Measurements from ENCODE around the gene ZNF778.

ZNF778 gene

DNA sequence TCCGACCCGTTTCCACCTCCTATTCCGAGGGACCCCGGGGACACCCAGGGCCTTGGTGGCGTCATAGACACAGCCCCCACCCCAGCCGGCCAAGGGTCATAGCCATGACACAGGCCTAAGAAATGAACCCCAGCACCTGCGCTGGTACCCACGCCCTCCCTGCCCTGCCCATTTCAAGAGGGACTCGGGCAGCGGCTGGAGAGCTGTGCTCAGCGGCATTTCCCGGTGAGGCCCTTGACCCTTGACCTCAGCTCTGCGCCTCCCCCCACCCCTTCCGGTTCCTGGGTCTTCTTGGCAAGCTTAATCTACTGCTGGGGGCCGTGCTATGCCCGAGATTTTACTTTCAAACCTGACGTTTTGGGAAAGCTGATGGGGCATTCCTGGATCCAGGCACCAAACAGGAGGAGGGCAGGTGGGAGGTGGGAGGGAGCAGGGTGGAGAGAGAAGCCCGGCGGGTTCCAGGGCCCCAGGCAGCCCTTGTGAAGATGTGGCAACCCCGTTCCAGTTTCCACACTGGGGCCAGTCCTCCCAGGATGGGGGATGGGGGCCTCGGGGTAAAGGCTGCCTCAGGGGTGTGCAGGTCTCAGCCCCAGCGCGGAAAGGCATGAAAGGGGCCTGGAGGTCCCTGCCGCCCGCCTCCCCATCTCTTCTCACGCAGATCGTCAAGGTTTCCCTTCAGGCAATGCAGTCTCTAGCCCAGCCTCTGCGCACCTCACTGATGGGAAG lies 17.2 kb upstream of the ZNF778 start, which contains the start of gene SLC22A31:
SLC22A31 (minus strand) TSS at position 414 of the 726 bp plus-strand sequence; CDS start at position 378, 36 bp downstream.
- no peaks in the 10 kb centered on the region for H3K9me3 ChIP-seq (ENCODE audit: control insufficient read depth, insufficient read depth, low read depth, low read length)
- ChIA-PET POLR2A (no interaction called here), CTCF (no interaction called here)
- TF ChIP-seq ZNF133 (tag by site-specific recombination; IDR thresholded peaks at IDR 0.05) (no peak), RBAK (tag by site-specific recombination; IDR thresholded peaks at IDR 0.05) (no peak), GLI4 (tag by site-specific recombination; IDR thresholded peaks at IDR 0.05) (no peak), ZNF221 (tag by site-specific recombination; IDR thresholded peaks at IDR 0.05; ENCODE audit: borderline replicate concordance) (no peak)
- H3K4me3 ChIP-seq (ENCODE audit: low read depth, low read length) = peak within 1 kb of the TSS; percentile 33
- H3K4me1 ChIP-seq (ENCODE audit: control insufficient read depth, insufficient read depth, low read length) = no peaks in the 10 kb centered on the region
- H3K36me3 ChIP-seq (ENCODE audit: control insufficient read depth in 2 of 2, insufficient read depth in 1 of 2, low read length in 2 of 2) = no peaks in the 10 kb centered on the region
- no peak within 1 kb of the TSS for H3K27ac ChIP-seq (ENCODE audit: extremely low read depth, low read depth, low read length)

DNA sequence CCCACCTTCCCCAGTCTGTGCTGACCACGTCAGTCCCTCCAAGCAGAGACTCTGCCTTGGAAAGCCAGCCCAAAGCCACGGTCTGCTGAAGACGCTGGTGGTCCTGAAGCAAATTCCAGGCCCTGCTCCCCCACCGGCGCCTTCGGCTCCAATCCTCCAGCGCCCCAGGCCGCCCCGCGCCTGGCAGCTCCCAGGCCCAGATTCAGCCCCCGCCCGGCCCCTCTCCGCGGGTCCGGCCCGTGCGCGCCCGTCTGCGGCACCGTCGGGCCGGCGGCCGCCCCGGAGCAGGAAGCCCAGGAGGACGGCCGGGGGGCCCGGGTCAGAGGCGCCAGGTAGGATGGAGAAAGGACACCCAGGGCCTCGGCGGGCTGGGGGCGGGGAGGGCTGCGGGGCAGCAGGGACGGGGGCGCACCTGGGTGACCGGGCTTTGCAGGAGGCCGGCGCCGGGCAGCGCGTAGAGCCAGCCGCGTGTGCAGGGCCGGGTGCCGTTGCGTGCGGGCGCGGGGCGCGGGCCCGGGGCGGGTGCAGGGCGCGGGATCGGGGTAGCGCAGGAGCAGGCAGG lies 16.6 kb upstream of the ZNF778 start:
- Histone ChIP-seq H3K4me3 (ENCODE audit: low read depth, low read length) (no peak overlapping the region), H3K9me3 (ENCODE audit: control insufficient read depth, insufficient read depth, low read depth, low read length) (no peaks in the 10 kb centered on the region), H3K27ac (ENCODE audit: extremely low read depth, low read depth, low read length) (no peak overlapping the region), H3K4me1 (ENCODE audit: control insufficient read depth, insufficient read depth, low read length) (no peaks in the 10 kb centered on the region), H3K36me3 (ENCODE audit: control insufficient read depth in 2 of 2, insufficient read depth in 1 of 2, low read length in 2 of 2) (no peaks in the 10 kb centered on the region)
- CTCF ChIA-PET = no interaction called here
- POLR2A ChIA-PET = interaction anchor here (0.6 to 1.0 kb wide), 2 partner anchors 9 to 17 kb away, joined by 4 to 6 read pairs; partner anchors contain the start of gene ZNF778
- no peak for TF ChIP-seq IKZF3 (tag by site-specific recombination; IDR thresholded peaks at IDR 0.05)
- TF ChIP-seq ZNF624 (tag by site-specific recombination; IDR thresholded peaks at IDR 0.05) = no peak
- no peak for TF ChIP-seq ZBTB8A (tag by site-specific recombination; IDR thresholded peaks at IDR 0.05)

GRCh38 chr16:89201439-89202377 lies 15.8 kb upstream of the ZNF778 start:
- Histone ChIP-seq H3K4me1 (ENCODE audit: control insufficient read depth, insufficient read depth, low read length) (no peaks in the 10 kb centered on the region), H3K9me3 (ENCODE audit: control insufficient read depth, insufficient read depth, low read depth, low read length) (no peaks in the 10 kb centered on the region), H3K27ac (ENCODE audit: extremely low read depth, low read depth, low read length) (no peak overlapping the region), H3K4me3 (ENCODE audit: low read depth, low read length) (peak overlapping the region; percentile 33), H3K36me3 (ENCODE audit: control insufficient read depth in 2 of 2, insufficient read depth in 1 of 2, low read length in 2 of 2) (no peaks in the 10 kb centered on the region)
- CTCF ChIA-PET = interaction anchor here (0.7 kb wide), 1 partner anchor 15 kb away, joined by 5 read pairs; the partner anchor contains the start of gene ZNF778
- POLR2A ChIA-PET = interaction anchor here (0.6 to 1.0 kb wide), 2 partner anchors 9 to 16 kb away, joined by 4 to 6 read pairs; partner anchors contain the start of gene ZNF778
- TF ChIP-seq ZFHX2 (tag by site-specific recombination; conservative IDR thresholded peaks at IDR 0.05) (no peak), SP3 (tag by site-specific recombination; IDR thresholded peaks at IDR 0.05) (peak; percentile 44), ZNF280C (tag by site-specific recombination; IDR thresholded peaks at IDR 0.05) (no peak), ZNF391 (tag by site-specific recombination; IDR thresholded peaks at IDR 0.05; ENCODE audit: borderline replicate concordance, low read depth) (no peak), GLIS1 (tag by site-specific recombination; IDR thresholded peaks at IDR 0.05) (no peak), ZNF292 (tag by site-specific recombination; IDR thresholded peaks at IDR 0.05; ENCODE audit: borderline replicate concordance, low read depth) (no peak), KLF9 (tag by site-specific recombination; IDR thresholded peaks at IDR 0.05; ENCODE audit: low read depth) (peak; percentile 46; the same call in 1 of the 2 replicates)
- TF ChIP-seq, protein P1, sequence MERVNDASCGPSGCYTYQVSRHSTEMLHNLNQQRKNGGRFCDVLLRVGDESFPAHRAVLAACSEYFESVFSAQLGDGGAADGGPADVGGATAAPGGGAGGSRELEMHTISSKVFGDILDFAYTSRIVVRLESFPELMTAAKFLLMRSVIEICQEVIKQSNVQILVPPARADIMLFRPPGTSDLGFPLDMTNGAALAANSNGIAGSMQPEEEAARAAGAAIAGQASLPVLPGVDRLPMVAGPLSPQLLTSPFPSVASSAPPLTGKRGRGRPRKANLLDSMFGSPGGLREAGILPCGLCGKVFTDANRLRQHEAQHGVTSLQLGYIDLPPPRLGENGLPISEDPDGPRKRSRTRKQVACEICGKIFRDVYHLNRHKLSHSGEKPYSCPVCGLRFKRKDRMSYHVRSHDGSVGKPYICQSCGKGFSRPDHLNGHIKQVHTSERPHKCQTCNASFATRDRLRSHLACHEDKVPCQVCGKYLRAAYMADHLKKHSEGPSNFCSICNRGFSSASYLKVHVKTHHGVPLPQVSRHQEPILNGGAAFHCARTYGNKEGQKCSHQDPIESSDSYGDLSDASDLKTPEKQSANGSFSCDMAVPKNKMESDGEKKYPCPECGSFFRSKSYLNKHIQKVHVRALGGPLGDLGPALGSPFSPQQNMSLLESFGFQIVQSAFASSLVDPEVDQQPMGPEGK (tag by site-specific recombination; IDR thresholded peaks at IDR 0.05) = no peak
- TF ChIP-seq, protein P2, sequence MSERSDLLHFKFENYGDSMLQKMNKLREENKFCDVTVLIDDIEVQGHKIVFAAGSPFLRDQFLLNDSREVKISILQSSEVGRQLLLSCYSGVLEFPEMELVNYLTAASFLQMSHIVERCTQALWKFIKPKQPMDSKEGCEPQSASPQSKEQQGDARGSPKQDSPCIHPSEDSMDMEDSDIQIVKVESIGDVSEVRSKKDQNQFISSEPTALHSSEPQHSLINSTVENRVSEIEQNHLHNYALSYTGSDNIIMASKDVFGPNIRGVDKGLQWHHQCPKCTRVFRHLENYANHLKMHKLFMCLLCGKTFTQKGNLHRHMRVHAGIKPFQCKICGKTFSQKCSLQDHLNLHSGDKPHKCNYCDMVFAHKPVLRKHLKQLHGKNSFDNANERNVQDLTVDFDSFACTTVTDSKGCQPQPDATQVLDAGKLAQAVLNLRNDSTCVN (tag by site-specific recombination; optimal IDR thresholded peaks at IDR 0.05) = peak; percentile 39
- TF ChIP-seq, protein P3, sequence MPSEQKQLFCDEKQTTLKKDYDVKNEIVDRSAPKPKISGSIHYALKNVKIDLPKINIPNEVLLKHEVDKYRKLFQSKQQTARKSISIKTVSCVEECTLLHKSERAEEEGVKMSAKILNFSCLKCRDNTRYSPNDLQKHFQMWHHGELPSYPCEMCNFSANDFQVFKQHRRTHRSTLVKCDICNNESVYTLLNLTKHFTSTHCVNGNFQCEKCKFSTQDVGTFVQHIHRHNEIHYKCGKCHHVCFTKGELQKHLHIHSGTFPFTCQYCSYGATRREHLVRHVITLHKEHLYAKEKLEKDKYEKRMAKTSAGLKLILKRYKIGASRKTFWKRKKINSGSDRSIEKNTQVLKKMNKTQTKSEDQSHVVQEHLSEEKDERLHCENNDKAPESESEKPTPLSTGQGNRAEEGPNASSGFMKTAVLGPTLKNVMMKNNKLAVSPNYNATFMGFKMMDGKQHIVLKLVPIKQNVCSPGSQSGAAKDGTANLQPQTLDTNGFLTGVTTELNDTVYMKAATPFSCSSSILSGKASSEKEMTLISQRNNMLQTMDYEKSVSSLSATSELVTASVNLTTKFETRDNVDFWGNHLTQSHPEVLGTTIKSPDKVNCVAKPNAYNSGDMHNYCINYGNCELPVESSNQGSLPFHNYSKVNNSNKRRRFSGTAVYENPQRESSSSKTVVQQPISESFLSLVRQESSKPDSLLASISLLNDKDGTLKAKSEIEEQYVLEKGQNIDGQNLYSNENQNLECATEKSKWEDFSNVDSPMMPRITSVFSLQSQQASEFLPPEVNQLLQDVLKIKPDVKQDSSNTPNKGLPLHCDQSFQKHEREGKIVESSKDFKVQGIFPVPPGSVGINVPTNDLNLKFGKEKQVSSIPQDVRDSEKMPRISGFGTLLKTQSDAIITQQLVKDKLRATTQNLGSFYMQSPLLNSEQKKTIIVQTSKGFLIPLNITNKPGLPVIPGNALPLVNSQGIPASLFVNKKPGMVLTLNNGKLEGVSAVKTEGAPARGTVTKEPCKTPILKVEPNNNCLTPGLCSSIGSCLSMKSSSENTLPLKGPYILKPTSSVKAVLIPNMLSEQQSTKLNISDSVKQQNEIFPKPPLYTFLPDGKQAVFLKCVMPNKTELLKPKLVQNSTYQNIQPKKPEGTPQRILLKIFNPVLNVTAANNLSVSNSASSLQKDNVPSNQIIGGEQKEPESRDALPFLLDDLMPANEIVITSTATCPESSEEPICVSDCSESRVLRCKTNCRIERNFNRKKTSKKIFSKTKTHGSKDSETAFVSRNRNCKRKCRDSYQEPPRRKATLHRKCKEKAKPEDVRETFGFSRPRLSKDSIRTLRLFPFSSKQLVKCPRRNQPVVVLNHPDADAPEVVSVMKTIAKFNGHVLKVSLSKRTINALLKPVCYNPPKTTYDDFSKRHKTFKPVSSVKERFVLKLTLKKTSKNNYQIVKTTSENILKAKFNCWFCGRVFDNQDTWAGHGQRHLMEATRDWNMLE (tag by site-specific recombination; conservative IDR thresholded peaks at IDR 0.05; ENCODE audit: low read depth) = no peak
